ENCODE measurements around the gene KLC1.
"Not testable (repeated sequence)": the region's sequence is repeated elsewhere in the genome, so short reads cannot be mapped to it uniquely, and the experiment has no call there.

Gene KLC1

DNA sequence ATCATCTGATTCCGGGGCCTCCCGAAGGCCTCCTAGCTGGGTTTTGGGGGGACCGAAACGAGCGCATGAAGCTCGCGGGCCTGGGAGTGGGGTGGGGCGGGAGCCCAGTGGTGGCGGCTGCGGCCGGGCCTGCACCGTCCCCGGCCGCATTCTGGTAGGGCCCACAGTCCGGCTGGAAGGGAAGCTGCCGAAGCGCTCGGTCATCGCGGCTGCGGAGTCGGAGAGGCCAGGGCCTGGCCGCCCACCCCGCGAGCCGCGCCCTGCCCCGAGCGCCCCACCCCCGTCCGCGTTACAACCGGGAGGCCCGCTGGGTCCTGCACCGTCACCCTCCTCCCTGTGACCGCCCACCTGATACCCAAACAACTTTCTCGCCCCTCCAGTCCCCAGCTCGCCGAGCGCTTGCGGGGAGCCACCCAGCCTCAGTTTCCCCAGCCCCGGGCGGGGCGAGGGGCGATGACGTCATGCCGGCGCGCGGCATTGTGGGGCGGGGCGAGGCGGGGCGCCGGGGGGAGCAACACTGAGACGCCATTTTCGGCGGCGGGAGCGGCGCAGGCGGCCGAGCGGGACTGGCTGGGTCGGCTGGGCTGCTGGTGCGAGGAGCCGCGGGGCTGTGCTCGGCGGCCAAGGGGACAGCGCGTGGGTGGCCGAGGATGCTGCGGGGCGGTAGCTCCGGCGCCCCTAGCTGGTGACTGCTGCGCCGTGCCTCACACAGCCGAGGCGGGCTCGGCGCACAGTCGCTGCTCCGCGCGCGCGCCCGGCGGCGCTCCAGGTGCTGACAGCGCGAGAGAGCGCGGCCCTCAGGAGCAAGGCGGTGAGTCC lies at the start of gene KLC1:
Gene KLC1, plus strand, starts transcription at position 528 of the 819 bp plus-strand sequence. CDS start 25,354 bp downstream, outside the sequence.
- DNase-seq = no peak

DNA sequence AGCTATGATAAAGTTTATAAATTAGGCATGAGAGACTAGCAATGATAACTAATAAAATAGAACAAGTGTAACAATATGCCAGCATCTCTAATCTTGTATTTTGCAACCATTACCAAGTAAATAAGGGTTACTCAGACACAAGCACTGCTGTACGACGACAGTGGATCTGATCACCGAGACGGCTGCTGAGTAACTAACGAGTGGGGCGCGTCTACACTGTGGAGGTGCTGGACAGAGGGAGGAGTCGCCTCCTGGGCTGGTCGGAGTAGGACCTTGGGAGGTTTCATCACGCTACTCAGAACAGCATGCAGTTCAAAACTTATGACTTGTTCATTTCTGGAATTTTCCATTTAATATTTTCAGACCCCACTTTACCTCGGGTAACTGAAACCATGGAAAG lies 47.8 kb upstream of the KLC1 start:
- no peak for DNase-seq

- no peak for DNase-seq
These were observed 46.9 kb upstream of the KLC1 start for GRCh38 chr14:103581954-103582703.

- no peak for DNase-seq
These were observed 44.6 kb upstream of the KLC1 start for GRCh38 chr14:103584326-103584915.

- DNase-seq = no peak
These were observed 35.4 kb upstream of the KLC1 start for GRCh38 chr14:103593577-103593976.

DNA sequence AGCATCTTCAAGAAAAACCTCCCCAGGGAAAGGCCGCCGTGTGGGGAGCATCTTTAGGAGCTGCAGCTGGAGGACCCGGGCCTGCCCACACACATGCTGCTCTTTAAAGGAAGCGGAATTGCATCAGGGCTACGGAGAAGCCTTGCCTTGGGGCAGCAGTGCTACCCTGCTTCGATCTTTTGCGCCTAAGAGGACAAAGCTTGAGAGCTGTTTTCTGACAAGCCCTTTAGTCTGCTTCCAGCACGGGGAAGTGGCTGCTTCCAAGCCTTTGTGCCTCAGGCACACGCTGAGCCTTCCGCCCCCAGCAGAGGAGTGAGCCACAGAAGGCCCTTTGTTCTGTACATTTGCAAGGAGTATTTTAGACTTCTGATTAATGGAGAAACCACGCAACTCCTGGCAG lies 34.7 kb upstream of the KLC1 start:
- no peak for DNase-seq

DNA sequence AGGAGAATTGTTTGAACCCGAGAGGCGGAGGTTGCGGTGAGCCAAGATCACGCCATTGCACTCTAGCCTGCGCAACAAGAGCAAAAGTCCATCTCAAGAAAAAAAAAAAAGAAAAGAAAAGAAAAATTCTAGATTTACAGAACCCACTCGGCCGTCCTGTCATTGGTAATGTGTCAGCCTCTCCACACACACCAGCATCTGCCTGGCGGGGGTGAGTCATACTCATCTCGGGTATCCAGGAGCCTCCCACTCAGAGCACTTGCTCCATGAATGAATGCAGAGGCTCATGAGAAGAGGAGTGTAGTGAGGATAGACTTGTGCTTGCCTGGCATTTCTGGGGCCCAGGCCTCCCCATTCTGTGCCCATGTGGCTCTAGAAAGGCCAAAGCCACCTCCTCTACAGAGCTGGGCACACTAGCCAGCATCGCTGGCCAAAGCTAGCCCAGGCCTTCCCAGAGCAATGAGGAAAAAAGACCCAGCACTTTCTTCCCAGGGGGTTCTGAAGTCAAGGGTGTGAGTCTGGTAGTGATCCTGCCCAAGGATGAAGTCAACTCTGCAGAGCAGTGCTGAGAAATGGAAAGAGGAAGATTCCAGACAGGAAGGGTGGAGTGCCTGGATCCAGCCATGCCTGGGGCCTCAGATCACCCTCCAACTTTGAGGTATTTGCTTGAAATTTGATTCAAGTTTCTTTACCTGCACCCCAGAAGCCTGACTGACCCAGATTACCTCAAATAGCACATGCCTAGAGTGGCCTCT lies 31.2 kb upstream of the KLC1 start:
- DNase-seq = no peak

DNA sequence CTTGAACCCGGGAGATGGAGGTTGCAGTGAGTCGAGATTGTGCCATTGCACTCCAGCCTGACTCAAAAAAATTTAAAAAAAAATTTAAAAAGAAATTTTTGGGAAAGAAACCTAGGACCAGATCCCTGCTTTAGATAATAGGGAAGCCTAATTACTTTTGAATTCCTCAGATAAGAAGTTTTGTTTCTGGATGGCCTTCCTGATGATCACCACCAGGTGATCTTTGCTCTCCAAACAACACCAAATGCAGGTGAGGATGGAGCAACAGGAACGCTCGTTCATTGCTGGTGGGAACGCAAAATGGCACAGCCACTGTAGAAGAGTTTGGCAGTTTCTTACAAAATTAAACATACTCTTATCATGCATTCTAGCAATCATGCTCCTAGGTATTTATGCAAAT lies 28.5 kb upstream of the KLC1 start:
- DNase-seq = no peak

DNA sequence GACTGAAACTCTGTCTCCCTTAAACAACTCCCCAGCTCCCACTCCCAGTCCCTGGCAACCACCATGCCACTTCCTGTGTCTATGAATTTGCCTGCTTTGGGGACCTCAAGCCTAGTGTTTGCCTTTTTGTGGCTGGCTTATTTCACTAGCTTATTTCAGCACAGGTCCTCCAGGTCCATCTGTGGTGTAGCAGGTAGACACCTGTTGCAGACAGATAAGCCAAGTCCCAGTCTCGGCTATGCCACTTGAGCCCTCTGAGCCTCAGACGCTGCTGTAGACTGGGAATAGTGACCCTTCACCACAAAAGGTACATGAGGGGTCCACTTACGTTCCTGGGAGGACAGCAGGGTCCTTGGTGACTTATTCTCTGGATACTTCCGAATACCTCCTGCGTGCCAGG lies 24.4 kb upstream of the KLC1 start:
- DNase-seq = no peak

DNA sequence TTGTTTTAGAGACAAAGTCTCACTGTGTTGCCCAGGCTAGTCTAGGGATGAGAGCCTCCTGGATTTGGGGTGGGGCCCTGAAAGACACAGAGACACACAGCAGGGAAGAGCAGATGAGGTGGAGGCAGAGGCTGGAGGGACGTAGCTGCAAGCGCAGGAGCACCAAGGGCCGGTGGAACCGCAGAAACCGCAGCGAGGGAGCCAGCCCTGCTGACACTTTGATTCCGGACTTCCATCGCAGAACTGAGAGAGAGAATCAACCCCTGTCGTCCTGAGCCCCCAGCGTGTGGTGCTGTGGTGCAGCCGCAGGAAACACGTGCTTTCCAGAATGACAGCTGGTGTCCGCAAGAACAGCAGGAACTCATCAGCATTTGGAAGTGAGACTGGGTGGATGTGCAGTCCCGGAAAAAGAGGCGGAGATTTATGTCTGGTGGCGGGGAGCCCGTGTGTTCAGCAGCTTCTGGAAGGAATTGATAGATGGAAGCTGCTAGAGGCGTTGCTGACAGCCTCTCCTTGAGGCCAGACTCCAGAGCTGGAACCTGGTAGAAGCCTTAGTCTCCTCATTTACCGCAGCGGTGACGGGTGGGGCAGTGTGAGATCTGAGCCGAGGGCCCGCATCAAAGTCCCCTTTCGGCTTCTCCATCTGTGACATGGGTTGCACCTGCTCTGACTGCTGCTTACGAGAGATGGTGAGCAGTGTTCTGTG lies 21.9 kb upstream of the KLC1 start:
- no peak for DNase-seq

- no peak for DNase-seq
These were observed 21.2 kb upstream of the KLC1 start for GRCh38 chr14:103607822-103608221.

DNA sequence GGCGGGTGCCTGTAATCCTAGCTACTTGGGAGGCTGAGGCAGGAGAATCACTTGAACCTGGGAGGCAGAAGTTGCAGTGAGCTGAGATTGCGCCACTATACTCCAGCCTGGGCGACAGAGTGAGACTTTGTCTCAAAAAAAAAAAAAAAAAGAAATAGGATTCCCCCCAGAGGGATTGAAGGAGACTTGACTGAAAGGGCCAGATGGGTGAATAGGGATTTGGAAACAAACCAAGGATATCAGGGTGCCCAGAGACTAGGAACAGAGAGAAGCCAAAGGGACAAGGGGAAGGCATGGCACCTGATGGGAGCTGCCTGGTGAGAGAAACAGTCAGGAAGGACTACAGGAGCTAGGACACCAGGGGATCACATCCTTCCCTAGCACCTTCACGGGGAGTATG lies 19.9 kb upstream of the KLC1 start:
- DNase-seq = not testable (repeated sequence)

GRCh38 chr14:103611215-103611614 lies 17.8 kb upstream of the KLC1 start:
- DNase-seq = no peak

DNA sequence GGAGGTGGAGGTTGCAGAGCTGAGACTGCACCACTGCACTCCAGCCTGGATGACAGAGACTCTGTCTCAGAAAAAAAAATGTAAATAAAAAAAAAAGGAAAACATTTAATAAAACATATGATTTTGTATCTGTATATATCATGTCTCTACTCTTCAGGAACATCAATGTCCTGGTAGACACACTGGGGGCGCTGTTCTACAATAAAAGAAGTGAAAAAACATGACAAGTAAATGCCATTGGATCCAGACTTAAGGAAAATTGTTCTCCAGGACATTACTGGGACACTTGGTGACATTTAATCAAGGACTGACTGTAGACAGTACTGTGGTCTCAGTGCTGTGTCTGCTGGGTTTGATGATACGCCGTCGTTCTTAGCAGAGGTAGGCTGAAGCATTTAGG lies 15.5 kb upstream of the KLC1 start:
- DNase-seq = no peak

DNA sequence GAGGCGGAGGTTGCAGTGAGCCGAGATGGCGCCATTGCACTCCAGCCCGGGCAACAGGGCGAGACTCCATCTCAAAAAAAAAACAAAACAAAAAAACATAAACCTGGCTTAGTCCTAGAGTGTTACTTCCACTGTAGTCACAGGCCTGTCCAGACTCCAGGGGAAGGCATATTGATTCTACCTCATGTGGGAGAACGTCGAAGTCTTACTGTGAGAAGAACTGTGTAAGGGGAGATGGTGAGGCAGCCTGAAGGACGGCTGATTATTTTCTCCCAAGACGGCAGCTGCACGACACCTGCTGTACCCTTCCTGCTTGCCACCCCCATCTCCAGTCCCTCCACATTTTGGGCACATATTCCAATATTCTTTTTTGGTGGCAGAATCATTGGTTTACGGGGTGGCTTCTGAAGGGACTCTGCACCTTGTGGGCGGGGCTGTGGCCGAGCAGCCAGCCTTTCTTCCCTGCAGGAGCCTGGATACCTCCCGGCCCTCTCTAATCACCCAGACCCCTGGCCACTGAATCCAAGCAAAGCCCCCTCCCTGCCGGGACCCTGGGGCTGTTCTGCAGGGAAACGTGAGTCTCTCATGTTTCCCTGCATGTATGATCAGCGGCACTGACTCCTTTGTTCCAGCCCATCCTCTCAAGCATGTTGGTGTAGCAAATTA lies 12.2 kb upstream of the KLC1 start:
- DNase-seq = no peak

GRCh38 chr14:103619057-103619456 lies 10.0 kb upstream of the KLC1 start:
- no peak for DNase-seq

GRCh38 chr14:103621860-103622259 lies 7.2 kb upstream of the KLC1 start:
- no peak for DNase-seq

DNA sequence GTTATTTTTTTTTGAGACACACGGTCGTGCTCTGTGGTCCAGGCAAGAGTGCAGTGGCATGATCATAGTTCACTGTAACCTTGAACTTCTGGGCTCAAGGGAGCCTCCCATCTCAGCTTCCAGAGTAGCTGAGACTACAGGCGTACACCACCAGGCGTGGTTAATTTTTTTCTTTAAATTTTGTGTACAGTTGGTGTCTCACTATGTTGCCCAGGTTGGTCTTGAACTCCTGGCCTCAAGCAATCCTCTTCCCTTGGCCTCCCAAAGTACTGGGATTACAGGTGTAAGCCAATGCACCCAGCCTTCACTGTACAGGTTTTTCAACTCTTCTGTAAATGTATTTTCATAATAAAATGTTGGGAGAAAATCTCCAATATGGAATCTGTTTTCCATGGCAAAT lies 5.7 kb upstream of the KLC1 start:
- no peak for DNase-seq

- no peak for DNase-seq
These were observed 5.0 kb upstream of the KLC1 start for GRCh38 chr14:103623883-103624482.

DNA sequence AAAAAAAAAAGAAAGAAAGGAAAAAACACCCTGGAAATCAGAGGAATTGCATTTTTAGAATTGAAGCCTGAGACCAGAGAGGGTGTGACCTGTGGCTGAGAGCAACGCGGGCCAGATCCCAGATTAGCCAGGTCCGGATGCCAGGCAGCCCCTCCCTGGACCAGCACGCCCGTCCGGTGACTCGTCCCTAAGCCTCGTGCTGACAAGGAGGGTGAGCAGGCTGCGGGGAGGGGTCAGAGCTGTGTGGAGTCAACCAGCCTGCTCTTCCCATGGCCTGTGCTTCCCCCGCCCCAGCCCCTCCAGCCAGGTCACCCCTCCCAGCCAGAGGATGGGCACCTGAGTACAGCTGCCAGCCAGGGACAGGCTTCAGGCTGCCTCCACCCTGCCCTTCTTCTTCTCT lies 4.2 kb upstream of the KLC1 start:
- no peak for DNase-seq

- no peak for DNase-seq
These were observed 3.5 kb upstream of the KLC1 start for GRCh38 chr14:103625356-103626095.
